ENCODE measurements around the gene HNRNPCL1.
"Not testable (repeated sequence)": the region's sequence is repeated elsewhere in the genome, so short reads cannot be mapped to it uniquely, and the experiment has no call there.

The HNRNPCL1 gene

DNA sequence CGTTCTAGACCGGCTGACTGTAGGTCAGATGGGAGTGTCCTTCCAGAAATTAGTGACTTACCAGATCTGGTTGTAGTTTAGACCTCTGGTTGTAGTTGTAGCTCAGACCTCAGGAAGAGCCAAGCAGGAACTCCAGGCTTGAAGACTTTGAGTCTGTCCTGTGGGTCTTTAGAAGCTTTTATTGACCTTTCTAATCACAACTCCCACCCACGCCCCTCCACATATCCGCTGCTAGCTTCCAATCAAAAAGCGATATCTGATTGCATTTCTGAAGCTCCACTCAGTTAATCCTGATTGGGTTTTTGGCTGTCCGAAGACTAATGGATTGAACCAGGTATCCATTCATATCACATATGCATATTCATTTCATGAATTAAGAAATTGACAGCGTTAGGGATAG, at the start of gene HNRNPCL1:
TSS of gene HNRNPCL1 (minus strand) at position 101 of the 400 bp plus-strand sequence. CDS start 431 bp downstream, outside the sequence.
- DNase-seq (ENCODE audit: low read depth), result not testable (repeated sequence)

DNA sequence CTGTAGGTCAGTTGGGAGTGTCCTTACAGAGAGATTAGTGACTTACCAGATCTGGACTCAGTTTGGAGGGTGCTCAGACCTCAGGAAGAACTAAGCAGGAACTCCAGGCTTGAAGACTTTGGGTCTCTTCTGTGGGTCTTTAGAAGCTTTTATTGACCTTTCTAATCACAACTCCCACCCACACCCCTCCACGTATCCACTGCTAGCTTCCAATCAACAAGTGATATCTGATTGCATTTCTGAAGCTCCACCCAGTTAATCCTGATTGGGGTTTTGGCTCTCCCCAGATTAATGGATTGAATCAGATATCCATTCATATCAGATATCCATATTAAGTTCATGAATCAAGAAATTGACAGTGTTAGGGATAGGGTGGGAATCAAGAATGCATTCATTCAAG, 49.6 kb upstream of the HNRNPCL1 start, which contains the start of gene PRAMEF10:
TSS of gene PRAMEF10 (minus strand) at position 101 of the 400 bp plus-strand sequence. CDS start 2,423 bp downstream, outside the sequence.
- DNase-seq (ENCODE audit: low read depth), result not testable (repeated sequence)

- DNase-seq (ENCODE audit: low read depth), result not testable (repeated sequence)
These were observed 37.6 kb upstream of the HNRNPCL1 start, which contains the start of gene PRAMEF4 for GRCh38 chr1:12886101-12886500. PRAMEF4 (minus strand) TSS chr1:12886201; CDS start chr1:12883394, 2,807 bp downstream.

GRCh38 chr1:12878453-12878852, 29.9 kb upstream of the HNRNPCL1 start:
- DNase-seq (ENCODE audit: low read depth), result not testable (repeated sequence)

- DNase-seq (ENCODE audit: low read depth), result not testable (repeated sequence)
These were observed 14.8 kb upstream of the HNRNPCL1 start for GRCh38 chr1:12863131-12863880.

GRCh38 chr1:12856786-12857185, 8.3 kb upstream of the HNRNPCL1 start, which contains the start of gene PRAMEF2:
PRAMEF2 (plus strand) TSS chr1:12857086; CDS start chr1:12859010, 1,924 bp downstream.
- not testable (repeated sequence) for DNase-seq (ENCODE audit: low read depth)

DNA sequence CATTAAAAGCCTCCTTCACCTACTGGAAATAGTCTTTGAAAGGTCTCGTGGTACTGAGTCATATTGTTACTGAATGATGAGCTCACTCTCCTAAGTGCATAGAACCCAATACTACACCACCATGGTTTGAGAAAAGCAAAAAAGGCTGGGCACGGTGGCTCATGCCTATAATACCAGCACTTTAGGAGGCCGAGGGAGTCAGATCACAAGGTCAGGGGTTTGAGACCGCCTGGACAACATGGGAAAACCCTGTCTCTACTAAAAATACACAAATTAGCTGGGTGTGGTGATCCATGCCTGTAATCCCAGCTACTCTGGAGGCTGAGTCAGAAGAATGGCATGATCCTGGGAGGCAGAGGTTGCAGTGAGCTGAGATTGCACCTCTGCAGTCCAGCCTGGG, 3.3 kb upstream of the HNRNPCL1 start:
- no peak for DNase-seq (ENCODE audit: low read depth)

DNA sequence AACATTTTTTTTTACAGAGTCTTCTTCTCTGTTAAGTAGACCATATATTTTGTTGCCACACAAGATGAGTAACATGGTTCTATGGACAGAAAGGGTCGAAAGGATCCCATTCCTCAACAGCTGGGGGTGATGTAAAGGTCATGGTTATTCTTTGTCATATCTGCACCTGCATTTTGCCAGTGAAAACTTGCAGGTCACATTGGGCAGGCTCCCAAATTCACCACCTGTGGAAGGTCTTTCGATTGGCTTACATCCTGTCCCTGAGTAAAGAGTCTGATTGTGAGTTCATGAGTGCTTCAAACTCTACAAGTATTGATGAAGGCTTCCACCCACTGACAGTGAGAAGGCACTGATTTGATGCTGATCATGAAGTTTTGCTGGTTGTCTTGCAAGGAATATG, 15.3 kb downstream of the HNRNPCL1 start:
- not testable (repeated sequence) for DNase-seq (ENCODE audit: low read depth)

DNA sequence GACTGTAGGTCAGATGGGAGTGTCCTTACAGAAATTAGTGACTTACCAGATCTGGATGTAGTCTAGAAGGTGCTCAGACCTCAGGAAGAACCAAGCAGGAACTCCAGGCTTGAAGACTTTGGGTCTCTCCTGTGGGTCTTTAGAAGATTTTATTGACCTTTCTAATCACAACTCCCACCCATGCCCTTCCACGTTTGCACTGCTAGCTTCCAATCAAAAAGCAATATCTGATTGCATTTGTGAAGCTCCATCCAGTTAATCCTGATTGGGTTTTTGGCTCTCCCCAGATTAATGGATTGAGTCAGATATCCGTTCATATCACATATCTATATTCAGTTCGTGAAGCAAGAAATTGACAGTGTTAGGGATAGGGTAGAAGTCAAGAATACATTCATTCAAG, 17.2 kb downstream of the HNRNPCL1 start, which contains the start of gene PRAMEF11:
TSS of gene PRAMEF11 (minus strand) at position 101 of the 400 bp plus-strand sequence. CDS start 2,621 bp downstream, outside the sequence.
- not testable (repeated sequence) for DNase-seq (ENCODE audit: low read depth)

DNA sequence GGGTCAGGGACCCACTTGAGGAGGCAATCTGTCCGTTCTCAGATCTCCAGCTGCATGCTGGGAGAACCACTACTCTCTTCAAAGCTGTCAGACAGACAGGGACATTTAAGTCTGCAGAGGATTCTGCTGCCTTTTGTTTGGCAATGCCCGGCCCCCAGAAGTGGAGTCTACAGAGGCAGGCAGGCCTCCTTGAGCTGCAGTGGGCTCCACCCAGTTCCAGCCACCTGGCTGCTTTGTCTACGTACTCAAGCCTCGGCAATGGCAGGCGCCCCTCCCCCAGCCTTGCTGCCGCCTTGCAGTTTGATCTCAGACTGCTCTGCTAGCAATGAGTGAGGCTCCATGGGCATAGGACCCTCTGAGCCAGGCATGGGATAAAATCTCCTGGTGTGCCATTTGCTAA, 29.5 kb downstream of the HNRNPCL1 start:
- DNase-seq (ENCODE audit: low read depth), result not testable (repeated sequence)

DNA sequence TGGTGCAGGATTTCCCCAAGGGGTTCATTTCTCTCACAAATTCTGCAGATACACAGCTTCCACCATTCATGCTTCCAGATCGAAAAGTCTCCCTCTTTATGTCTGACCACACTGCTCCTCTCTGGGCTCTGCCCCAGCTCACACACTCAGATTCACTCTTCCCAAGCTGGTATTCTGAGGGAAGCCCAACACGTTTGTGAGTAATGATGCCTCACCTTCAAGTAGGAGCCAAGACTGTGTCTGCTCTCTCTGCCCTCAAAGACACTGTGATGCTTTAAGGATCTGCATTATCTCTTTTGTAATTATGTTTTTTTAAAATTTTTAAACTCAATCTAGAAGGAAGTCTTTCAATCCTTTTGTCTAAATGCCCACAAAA, 37.1 kb downstream of the HNRNPCL1 start:
- DNase-seq (ENCODE audit: low read depth), result no peak

DNA sequence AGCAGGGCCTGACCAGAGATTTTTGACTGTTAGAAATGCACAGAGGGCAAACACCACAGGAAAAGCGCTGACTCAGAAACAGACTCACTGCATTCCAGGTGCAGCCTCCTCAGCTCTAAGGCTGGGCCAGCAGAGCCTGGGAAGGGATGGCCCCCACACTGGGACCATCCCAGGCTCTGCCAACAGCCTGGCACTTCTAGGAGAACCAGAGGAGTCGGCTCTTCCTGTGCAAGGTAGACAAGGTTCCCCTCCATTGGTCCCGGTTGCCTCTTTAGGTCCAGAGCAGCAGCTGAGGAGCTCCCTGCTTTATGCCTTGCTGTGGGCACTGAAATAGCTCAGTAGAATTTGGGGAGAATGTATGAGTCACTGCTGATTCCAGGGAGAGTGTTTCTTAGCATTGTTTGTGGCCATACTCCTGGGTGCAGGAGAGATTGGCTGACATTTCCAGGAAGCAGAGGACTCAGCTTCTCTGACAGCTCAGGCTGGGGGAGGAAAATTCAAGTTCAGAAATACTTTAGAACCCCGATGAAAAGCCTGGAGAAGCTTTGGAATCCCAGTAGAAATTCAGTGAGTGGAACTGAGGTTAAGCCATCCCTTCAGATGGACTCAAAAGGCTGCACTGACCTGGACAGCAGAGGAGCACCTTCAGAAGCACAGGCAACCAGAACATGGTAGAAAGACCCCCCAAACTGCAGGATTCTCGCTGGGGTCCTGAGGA, 37.7 kb downstream of the HNRNPCL1 start:
- DNase-seq (ENCODE audit: low read depth), result no peak

- no peak for DNase-seq (ENCODE audit: low read depth)
These were observed 38.6 kb downstream of the HNRNPCL1 start for GRCh38 chr1:12809933-12810332.

- DNase-seq (ENCODE audit: low read depth), result no peak
These were observed 48.8 kb downstream of the HNRNPCL1 start for GRCh38 chr1:12799730-12800129.

DNA sequence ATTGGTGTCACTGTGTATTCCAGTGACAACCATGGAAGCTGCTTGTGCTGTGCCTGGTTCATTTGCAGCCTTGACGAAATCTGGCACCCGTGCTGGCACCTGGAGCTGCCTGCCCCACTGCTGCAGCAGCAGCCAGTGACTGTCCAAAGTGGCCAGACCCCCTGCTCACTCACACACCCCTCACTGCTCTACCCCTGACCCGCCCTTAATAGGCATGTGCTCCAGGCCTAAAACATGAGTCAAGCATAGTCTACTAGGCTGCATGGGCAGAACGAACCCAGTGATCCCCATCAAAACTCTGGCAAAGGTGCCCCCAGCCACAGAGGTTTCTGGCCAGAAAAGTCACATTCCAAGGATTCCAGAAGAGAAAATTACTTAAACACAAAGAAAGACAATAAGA, 49.6 kb downstream of the HNRNPCL1 start:
- no peak for DNase-seq (ENCODE audit: low read depth)

Data from activated T-cell treated with anti-CD3 and anti-CD28 coated beads for 24 hours (primary cell).